Stimulated activated effector memory CD8-positive, alpha-beta T cell treated with anti-CD3 and anti-CD28 coated beads, Interleukin-12 subunit alpha, Interleukin-12 subunit beta, amount 100 ng/mL, for 72 hours (primary cell): ENCODE measurements around the gene ALOX15.
"Not testable (repeated sequence)": the region's sequence is repeated elsewhere in the genome, so short reads cannot be mapped to it uniquely, and the experiment has no call there.

Experiments
- ATAC-seq: fragments of 150-1000 bp; cut with Tn5 transposase; 2 replicates; pipeline ENCODE4 v1.10.0; 2021
- DNase-seq, 2 donors: peaks; one replicate each; pipeline ENCODE4 v3.0.0; 2021 to 2022; ENCODE audit warnings: low spot score in 2 of 2
- H3K27ac Mint-ChIP-seq: one replicate; pipeline ENCODE4 v1.8.0; 2022; ENCODE audit warnings: mild to moderate bottlenecking, mixed read lengths
- H3K36me3 Mint-ChIP-seq: one replicate; pipeline ENCODE4 v1.8.0; 2022; ENCODE audit warnings: mild to moderate bottlenecking, mixed read lengths
- H3K4me1 Mint-ChIP-seq: one replicate; pipeline ENCODE4 v1.8.0; 2022; ENCODE audit warnings: mixed read lengths
- H3K4me3 Mint-ChIP-seq: one replicate; pipeline ENCODE4 v1.8.0; 2022; ENCODE audit warnings: mild to moderate bottlenecking, mixed read lengths
- H3K9me3 Mint-ChIP-seq: one replicate; pipeline ENCODE4 v1.8.0; 2022; ENCODE audit warnings: mixed read lengths

ALOX15 gene

GRCh38 chr17:4636474-4637100 lies 4.9 kb downstream of the ALOX15 start:
- Mint-ChIP-seq H3K27ac (no peak overlapping the region), H3K4me1 (peaks cover 21% of the 10 kb centered on the region), H3K36me3 (no peaks in the 10 kb centered on the region), H3K9me3 (no peaks in the 10 kb centered on the region), H3K4me3 (no peak overlapping the region)
- ATAC-seq (no peak), DNase-seq (no peak)

GRCh38 chr17:4635823-4636375 lies 5.6 kb downstream of the ALOX15 start:
- peak; percentile 53 for ATAC-seq
- Mint-ChIP-seq H3K9me3 (no peaks in the 10 kb centered on the region), H3K36me3 (no peaks in the 10 kb centered on the region)

GRCh38 chr17:4634976-4635375 lies 6.5 kb downstream of the ALOX15 start:
- Mint-ChIP-seq H3K27ac (no peak overlapping the region), H3K36me3 (no peaks in the 10 kb centered on the region), H3K4me3 (no peak overlapping the region), H3K4me1 (peaks cover 20% of the 10 kb centered on the region), H3K9me3 (no peaks in the 10 kb centered on the region)
- no peak for ATAC-seq
- DNase-seq = no peak

More at GRCh38 chr17:4635823-4636375, 5.6 kb downstream of the ALOX15 start:
- H3K27ac Mint-ChIP-seq = no peak overlapping the region
- H3K4me3 Mint-ChIP-seq = no peak overlapping the region
- DNase-seq = no peak
- peaks cover 20% of the 10 kb centered on the region for H3K4me1 Mint-ChIP-seq

- Mint-ChIP-seq H3K4me3 (no peak overlapping the region), H3K36me3 (no peaks in the 10 kb centered on the region), H3K27ac (no peak overlapping the region), H3K4me1 (peaks cover 13% of the 10 kb centered on the region), H3K9me3 (no peaks in the 10 kb centered on the region)
- no peak for ATAC-seq
- DNase-seq = no peak
Measured at GRCh38 chr17:4633643-4634042, 7.8 kb downstream of the ALOX15 start.

GRCh38 chr17:4632581-4632920 lies 8.9 kb downstream of the ALOX15 start:
- ATAC-seq = no peak
- no peaks in the 10 kb centered on the region for H3K9me3 Mint-ChIP-seq
- no peak for DNase-seq
- no peak overlapping the region for H3K27ac Mint-ChIP-seq
- H3K4me3 Mint-ChIP-seq = no peak overlapping the region
- no peaks in the 10 kb centered on the region for H3K36me3 Mint-ChIP-seq
- peaks cover 13% of the 10 kb centered on the region for H3K4me1 Mint-ChIP-seq

- Mint-ChIP-seq H3K27ac (no peak overlapping the region), H3K4me3 (no peak overlapping the region)
Measured at GRCh38 chr17:4631836-4632580, 9.5 kb downstream of the ALOX15 start.

GRCh38 chr17:4631431-4631830 lies 10.0 kb downstream of the ALOX15 start:
- ATAC-seq = no peak
- Mint-ChIP-seq H3K36me3 (no peaks in the 10 kb centered on the region), H3K4me3 (no peak overlapping the region), H3K4me1 (peaks cover 8% of the 10 kb centered on the region), H3K9me3 (no peaks in the 10 kb centered on the region), H3K27ac (no peak overlapping the region)
- DNase-seq = no peak

More at GRCh38 chr17:4631836-4632580, 9.5 kb downstream of the ALOX15 start:
- DNase-seq (no peak), ATAC-seq (peak; percentile 26)
- H3K9me3 Mint-ChIP-seq = no peaks in the 10 kb centered on the region
- no peaks in the 10 kb centered on the region for H3K36me3 Mint-ChIP-seq
- H3K4me1 Mint-ChIP-seq = peaks cover 13% of the 10 kb centered on the region

- DNase-seq (no peak), ATAC-seq (no peak)
- no peak overlapping the region for H3K4me3 Mint-ChIP-seq
- no peaks in the 10 kb centered on the region for H3K36me3 Mint-ChIP-seq
- no peaks in the 10 kb centered on the region for H3K9me3 Mint-ChIP-seq
- H3K27ac Mint-ChIP-seq = no peak overlapping the region
- no peaks in the 10 kb centered on the region for H3K4me1 Mint-ChIP-seq
Measured at GRCh38 chr17:4626734-4627256, 14.7 kb downstream of the ALOX15 start.

- no peaks in the 10 kb centered on the region for H3K4me1 Mint-ChIP-seq
- ATAC-seq (no peak), DNase-seq (no peak)
- no peaks in the 10 kb centered on the region for H3K36me3 Mint-ChIP-seq
- no peak overlapping the region for H3K27ac Mint-ChIP-seq
- H3K9me3 Mint-ChIP-seq = no peaks in the 10 kb centered on the region
- H3K4me3 Mint-ChIP-seq = no peak overlapping the region
Measured at GRCh38 chr17:4625181-4625617, 16.3 kb downstream of the ALOX15 start.

- H3K9me3 Mint-ChIP-seq, H3K36me3 Mint-ChIP-seq, DNase-seq, H3K4me1 Mint-ChIP-seq, H3K4me3 Mint-ChIP-seq, ATAC-seq, H3K27ac Mint-ChIP-seq: not testable (repeated sequence)
Measured at GRCh38 chr17:4624451-4624911, 17.0 kb downstream of the ALOX15 start.

- H3K27ac Mint-ChIP-seq = no peak overlapping the region
- no peaks in the 10 kb centered on the region for H3K4me1 Mint-ChIP-seq
Measured at GRCh38 chr17:4623249-4623648, 18.2 kb downstream of the ALOX15 start.

GRCh38 chr17:4622375-4622774 lies 19.1 kb downstream of the ALOX15 start:
- ATAC-seq (no peak), DNase-seq (no peak)
- H3K4me3 Mint-ChIP-seq = no peak overlapping the region
- H3K9me3 Mint-ChIP-seq = no peaks in the 10 kb centered on the region
- H3K4me1 Mint-ChIP-seq = no peaks in the 10 kb centered on the region
- H3K27ac Mint-ChIP-seq = no peak overlapping the region
- H3K36me3 Mint-ChIP-seq = no peaks in the 10 kb centered on the region

More at GRCh38 chr17:4623249-4623648, 18.2 kb downstream of the ALOX15 start:
- no peaks in the 10 kb centered on the region for H3K36me3 Mint-ChIP-seq
- no peaks in the 10 kb centered on the region for H3K9me3 Mint-ChIP-seq
- H3K4me3 Mint-ChIP-seq = no peak overlapping the region
- ATAC-seq (no peak), DNase-seq (no peak)

GRCh38 chr17:4620531-4621101 lies 20.9 kb downstream of the ALOX15 start:
- no peaks in the 10 kb centered on the region for H3K4me1 Mint-ChIP-seq
- no peak overlapping the region for H3K4me3 Mint-ChIP-seq
- no peaks in the 10 kb centered on the region for H3K36me3 Mint-ChIP-seq
- H3K9me3 Mint-ChIP-seq = no peaks in the 10 kb centered on the region
- DNase-seq (no peak), ATAC-seq (no peak)
- H3K27ac Mint-ChIP-seq = no peak overlapping the region

GRCh38 chr17:4617590-4618351 lies 23.7 kb downstream of the ALOX15 start:
- H3K4me1 Mint-ChIP-seq = no peaks in the 10 kb centered on the region
- no peak for DNase-seq
- H3K4me3 Mint-ChIP-seq = no peak overlapping the region
- H3K9me3 Mint-ChIP-seq = no peaks in the 10 kb centered on the region
- H3K27ac Mint-ChIP-seq = no peak overlapping the region
- H3K36me3 Mint-ChIP-seq = no peaks in the 10 kb centered on the region
- ATAC-seq = no peak

- Mint-ChIP-seq H3K4me3 (no peak overlapping the region), H3K36me3 (no peaks in the 10 kb centered on the region), H3K27ac (no peak overlapping the region), H3K4me1 (no peaks in the 10 kb centered on the region), H3K9me3 (no peaks in the 10 kb centered on the region)
- DNase-seq = no peak
- ATAC-seq = no peak
Measured at GRCh38 chr17:4617090-4617489, 24.4 kb downstream of the ALOX15 start.
